Keratinocyte (primary cell): Measurements from ENCODE around the gene SEL1L3. TPM values are rescaled to one million over a fixed set of nuclear protein-coding genes. Genes with fewer than 3 reads are reported as not detected.

Source experiments
- DNase-seq: peaks from one replicate; pipeline ENCODE4 v3.0.0-alpha.2; 2011; ENCODE audit warnings: low read depth, missing footprints, low spot score
- FAIRE-seq: peaks from 2 replicates; lab custom pipeline; 2011; peaks lifted over from hg19 to GRCh38; lab: Jason Lieb, UNC
- H2AFZ ChIP-seq: 2 replicates; pipeline ENCODE4 v1.6.0; 2012; ENCODE audit warnings: low read length, control low read depth, inconsistent platforms; ENCODE audit not compliant: control insufficient read depth
- H3K27ac ChIP-seq: 2 replicates; pipeline ENCODE4 v1.5.1; 2011; ENCODE audit warnings: low read length; ENCODE audit not compliant: control insufficient read depth, insufficient read depth
- H3K27me3 ChIP-seq: 3 replicates; pipeline ENCODE4 v1.6.0; 2011; ENCODE audit warnings: low read length; ENCODE audit not compliant: control insufficient read depth, insufficient read depth; ENCODE audit errors: extremely low read depth
- H3K36me3 ChIP-seq, 2 experiments: 2 replicates in 1 of 2; 3 replicates in 1 of 2; pipeline ENCODE4 v1.5.1; 2011; ENCODE audit warnings: low read length in 2 of 2, mild to moderate bottlenecking in 1 of 2; ENCODE audit not compliant: control insufficient read depth in 2 of 2, insufficient read depth in 2 of 2; ENCODE audit errors: extremely low read depth in 1 of 2
- H3K4me1 ChIP-seq: 3 replicates; pipeline ENCODE4 v1.5.1; 2011; ENCODE audit warnings: low read length; ENCODE audit not compliant: control insufficient read depth, insufficient read depth; ENCODE audit errors: extremely low read depth
- H3K4me2 ChIP-seq: 3 replicates; pipeline ENCODE4 v1.6.0; 2011; ENCODE audit warnings: low read depth, low read length; ENCODE audit not compliant: control insufficient read depth, insufficient read depth; ENCODE audit errors: extremely low read depth
- H3K4me3 ChIP-seq, 3 experiments: fragments of 200-600 bp in 1 of 3; sonication (generic) in 1 of 3; 2 replicates in 2 of 3; 3 replicates in 1 of 3; pipeline ENCODE4 v1.5.1; 2011 to 2016; ENCODE audit warnings: low read length in 3 of 3, mild to moderate bottlenecking in 3 of 3, control low read depth in 2 of 3, inconsistent platforms in 1 of 3, low read depth in 1 of 3, mixed read lengths in 1 of 3, mixed run types in 1 of 3, moderate library complexity in 1 of 3; ENCODE audit not compliant: control insufficient read depth in 2 of 3, insufficient read depth in 2 of 3; ENCODE audit errors: extremely low read depth in 1 of 3
- H3K79me2 ChIP-seq: 2 replicates; pipeline ENCODE4 v1.6.0; 2012; ENCODE audit warnings: low read length; ENCODE audit not compliant: control insufficient read depth, insufficient read depth
- H3K9ac ChIP-seq: 3 replicates; pipeline ENCODE4 v1.6.0; 2011; ENCODE audit warnings: low read length; ENCODE audit not compliant: control insufficient read depth, insufficient read depth; ENCODE audit errors: extremely low read depth
- H3K9me1 ChIP-seq: 3 replicates; pipeline ENCODE4 v1.6.0; 2011; ENCODE audit warnings: low read length; ENCODE audit not compliant: control insufficient read depth, insufficient read depth; ENCODE audit errors: extremely low read depth
- H3K9me3 ChIP-seq: 2 replicates; pipeline ENCODE4 v1.5.1; 2012; ENCODE audit warnings: low read depth, low read length; ENCODE audit not compliant: control insufficient read depth
- H4K20me1 ChIP-seq: 3 replicates; pipeline ENCODE4 v1.6.0; 2011; ENCODE audit warnings: low read length; ENCODE audit not compliant: control insufficient read depth, insufficient read depth; ENCODE audit errors: extremely low read depth
- CTCF ChIP-seq, 3 experiments: IDR thresholded peaks in 1 of 3; conservative IDR thresholded peaks in 1 of 3; optimal IDR thresholded peaks in 1 of 3; 2 replicates in 2 of 3; 3 replicates in 1 of 3; pipeline versions ENCODE3 to v1.5.1; 2011; ENCODE audit warnings: low read length in 3 of 3, mild to moderate bottlenecking in 3 of 3, moderate library complexity in 2 of 3, control low read depth in 1 of 3, inconsistent platforms in 1 of 3; ENCODE audit not compliant: insufficient read depth in 2 of 3; ENCODE audit errors: extremely low read depth in 1 of 3
- EZH2 ChIP-seq: IDR thresholded peaks from one replicate; pipeline ENCODE4 v1.6.1; 2012; ENCODE audit warnings: inconsistent platforms, mild to moderate bottlenecking, low read length, moderate library complexity
- dilution Hi-C: fragments of 300-500 bp; cut with MboI; formaldehyde crosslinking; loops from one replicate; pipeline ENCODE4 v1.7.0; 2020; ENCODE audit warnings: low sequenced_read_pairs; ENCODE audit not compliant: extremely low pct_ligation_motif_present
- polyA plus RNA-seq, 5 experiments: library from polyadenylated mRNA; depleted of rRNA in 3 of 5; stranded (reverse) in 3 of 5; stranded (forward) in 1 of 5; unstranded in 1 of 5; fragments of >200 nt; gene quantifications; 1 replicate in 1 of 5; 2 replicates in 3 of 5; 3 replicates in 1 of 5; pipeline versions ENCODE4 v1.2.1 to v1.2.3, GENCODE V29; 2011 to 2012; ENCODE audit warnings: missing spikeins in 2 of 5, low read depth in 1 of 5, low replicate concordance in 1 of 5

Gene SEL1L3
- polyA plus RNA-seq, 1 donor (not counting 4 experiments of a cell fraction or from before 2014, with no cell fraction given) = 67.9 TPM

GRCh38 chr4:25827897-25828296 is 34.9 kb downstream of the SEL1L3 start:
- H3K79me2 ChIP-seq = no peaks in the 10 kb centered on the region
- no peaks in the 10 kb centered on the region for H3K9me3 ChIP-seq
- H3K36me3 ChIP-seq = peaks cover 3 to 8% of the 10 kb centered on the region in 2 experiments
- no peaks in the 10 kb centered on the region for H3K9me1 ChIP-seq
- H3K27me3 ChIP-seq = no peaks in the 10 kb centered on the region
- no peak overlapping the region for H3K27ac ChIP-seq
- FAIRE-seq (no peak), DNase-seq (no peak)
- H3K4me1 ChIP-seq = no peaks in the 10 kb centered on the region
- H3K9ac ChIP-seq = no peak overlapping the region
- TF ChIP-seq CTCF (optimal IDR thresholded peaks at IDR 0.05 in 1 of 3, IDR thresholded peaks at IDR 0.05 in 1 of 3, conservative IDR thresholded peaks at IDR 0.05 in 1 of 3; ENCODE audit: extremely low read depth in 1 of 3, insufficient read depth in 2 of 3, low read length in 3 of 3) = no peak
- TF ChIP-seq EZH2 = no peak
- no peaks in the 10 kb centered on the region for H4K20me1 ChIP-seq
- no peak overlapping the region for H3K4me3 ChIP-seq
- H3K4me2 ChIP-seq = no peak overlapping the region
- dilution Hi-C loops = no loop called here
- H2AFZ ChIP-seq = no peak overlapping the region

- no peak overlapping the region for H3K27ac ChIP-seq
- H3K4me2 ChIP-seq = no peak overlapping the region
- dilution Hi-C loops = no loop called here
- H3K36me3 ChIP-seq = peaks cover 3 to 6% of the 10 kb centered on the region in 2 experiments
- H4K20me1 ChIP-seq = no peaks in the 10 kb centered on the region
- no peaks in the 10 kb centered on the region for H3K4me1 ChIP-seq
- TF ChIP-seq CTCF (optimal IDR thresholded peaks at IDR 0.05 in 1 of 3, IDR thresholded peaks at IDR 0.05 in 1 of 3, conservative IDR thresholded peaks at IDR 0.05 in 1 of 3; ENCODE audit: extremely low read depth in 1 of 3, insufficient read depth in 2 of 3, low read length in 3 of 3) (no peak), EZH2 (no peak)
- FAIRE-seq (no peak), DNase-seq (no peak)
- H3K27me3 ChIP-seq = no peaks in the 10 kb centered on the region
- H3K79me2 ChIP-seq = no peaks in the 10 kb centered on the region
- no peaks in the 10 kb centered on the region for H3K9me1 ChIP-seq
- no peaks in the 10 kb centered on the region for H3K9me3 ChIP-seq
- no peak overlapping the region for H3K4me3 ChIP-seq
- no peak overlapping the region for H2AFZ ChIP-seq
- no peak overlapping the region for H3K9ac ChIP-seq
Measured at GRCh38 chr4:25827373-25827772, 35.4 kb downstream of the SEL1L3 start.
